Karpas-422 (cell line): Measurements from ENCODE around the gene RNF220. TPM values are rescaled to one million over a fixed set of nuclear protein-coding genes. Genes with fewer than 3 reads are reported as not detected.

Experiments used
- DNase-seq: peaks from one replicate; pipeline ENCODE4 v3.0.0-alpha.2; 2015
- H2AFZ ChIP-seq: fragments of 200-600 bp; sonication (generic); 2 replicates; pipeline ENCODE4 v1.6.1; 2014; ENCODE audit warnings: antibody characterized with exemption, low read length, mixed read lengths
- H3K27ac ChIP-seq: fragments of 200-600 bp; sonication (generic); 2 replicates; pipeline ENCODE4 v1.5.1; 2014; ENCODE audit warnings: mild to moderate bottlenecking, low read length, moderate library complexity
- H3K27me3 ChIP-seq: fragments of 200-600 bp; sonication (generic); 2 replicates; pipeline ENCODE4 v1.6.1; 2014; ENCODE audit warnings: low read length, mixed read lengths
- H3K36me3 ChIP-seq: fragments of 200-600 bp; sonication (generic); 2 replicates; pipeline ENCODE4 v1.6.1; 2014; ENCODE audit warnings: low read length, mixed read lengths; ENCODE audit not compliant: insufficient read depth
- H3K4me1 ChIP-seq: fragments of 200-600 bp; sonication (generic); 2 replicates; pipeline ENCODE4 v1.6.1; 2014; ENCODE audit warnings: mild to moderate bottlenecking, low read length, mixed read lengths
- H3K4me2 ChIP-seq: fragments of 200-600 bp; sonication (generic); 2 replicates; pipeline ENCODE4 v1.6.1; 2014; ENCODE audit warnings: low read length, low read depth, mild to moderate bottlenecking; ENCODE audit not compliant: poor library complexity, severe bottlenecking
- H3K4me3 ChIP-seq: fragments of 200-600 bp; sonication (generic); 2 replicates; pipeline ENCODE4 v1.5.1; 2014; ENCODE audit warnings: mild to moderate bottlenecking, antibody characterized with exemption, low read length, mixed read lengths
- H3K79me2 ChIP-seq: fragments of 200-600 bp; sonication (generic); 2 replicates; pipeline ENCODE4 v1.6.1; 2014; ENCODE audit warnings: mild to moderate bottlenecking, low read length, mixed read lengths
- H3K9ac ChIP-seq: fragments of 200-600 bp; sonication (generic); 2 replicates; pipeline ENCODE4 v1.6.0; 2014; ENCODE audit warnings: low read length
- H3K9me2 ChIP-seq: fragments of 200-600 bp; sonication (generic), shearing (Covaris generic); replicated peaks from 2 replicates; pipeline ENCODE4 v1.6.0; 2014; ENCODE audit warnings: mild to moderate bottlenecking, low read length, moderate library complexity; ENCODE audit not compliant: insufficient read depth
- H3K9me3 ChIP-seq: fragments of 300-700, 200-600 bp; sonication (generic); 2 replicates; pipeline ENCODE4 v1.6.1; 2014; ENCODE audit warnings: low read length, mixed read lengths
- H4K20me1 ChIP-seq: fragments of 200-600 bp; sonication (generic); 2 replicates; pipeline ENCODE4 v1.6.1; 2014; ENCODE audit warnings: mild to moderate bottlenecking, antibody characterized with exemption, low read length, low read depth; ENCODE audit not compliant: insufficient read depth
- total RNA-seq: library from RNA; depleted of rRNA; stranded (reverse); fragments of >200 nt; shearing (Covaris generic); gene quantifications from 2 replicates; pipeline ENCODE4 v1.2.3, GENCODE V29; 2014; ENCODE audit warnings: low replicate concordance

RNF220 gene
- total RNA-seq, 1 experiment from 2014 or later = 73.6 TPM

- Histone ChIP-seq H4K20me1 (no peaks in the 10 kb centered on the region), H3K4me1 (0 out of 2 replicates have a peak, but pooled peaks cover 2% of the 10 kb centered on the region), H3K9me2 (no peaks in the 10 kb centered on the region), H3K79me2 (no peaks in the 10 kb centered on the region), H3K9me3 (no peaks in the 10 kb centered on the region), H3K4me2 (no peak overlapping the region), H3K36me3 (no peaks in the 10 kb centered on the region), H3K9ac (no peak overlapping the region), H3K27me3 (no peaks in the 10 kb centered on the region), H3K4me3 (no peak overlapping the region), H2AFZ (no peak overlapping the region), H3K27ac (no peak overlapping the region)
- DNase-seq = peak; percentile 92
These were observed 190.0 kb downstream of the RNF220 start for GRCh38 chr1:44594871-44595735.

GRCh38 chr1:44596511-44596910 lies 191.5 kb downstream of the RNF220 start:
- Histone ChIP-seq H3K27ac (no peak overlapping the region), H3K4me2 (no peak overlapping the region), H3K27me3 (no peaks in the 10 kb centered on the region), H3K4me1 (0 out of 2 replicates have a peak, but pooled peaks cover 2% of the 10 kb centered on the region), H3K79me2 (no peaks in the 10 kb centered on the region), H3K9me3 (no peaks in the 10 kb centered on the region), H4K20me1 (no peaks in the 10 kb centered on the region), H3K9me2 (no peaks in the 10 kb centered on the region), H3K36me3 (no peaks in the 10 kb centered on the region), H3K4me3 (no peak overlapping the region), H3K9ac (no peak overlapping the region), H2AFZ (no peak overlapping the region)
- no peak for DNase-seq

DNA sequence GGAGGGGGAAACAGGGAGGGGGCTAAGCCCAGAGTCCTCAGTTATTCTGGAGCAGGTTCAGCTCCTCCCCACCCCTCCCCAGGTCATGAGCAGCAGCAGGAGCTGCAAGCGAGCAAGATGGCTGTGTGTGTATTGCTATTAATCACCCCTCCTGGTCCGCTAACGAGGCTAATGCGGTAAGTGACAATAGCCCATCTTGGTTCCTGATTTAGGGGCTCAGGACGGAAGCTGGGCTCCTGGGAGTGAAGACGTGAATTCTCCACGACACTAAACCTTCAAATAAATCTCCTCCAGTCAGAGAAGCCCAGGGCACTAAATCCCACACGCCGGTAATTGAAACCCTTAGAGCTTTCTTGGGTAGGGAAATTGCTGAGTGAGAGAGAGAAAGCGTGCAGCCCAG lies 193.1 kb downstream of the RNF220 start:
- no peaks in the 10 kb centered on the region for H3K79me2 ChIP-seq
- no peak overlapping the region for H3K9ac ChIP-seq
- no peak overlapping the region for H3K4me3 ChIP-seq
- H4K20me1 ChIP-seq = no peaks in the 10 kb centered on the region
- DNase-seq = no peak
- no peak overlapping the region for H2AFZ ChIP-seq
- no peak overlapping the region for H3K4me2 ChIP-seq
- H3K36me3 ChIP-seq = no peaks in the 10 kb centered on the region
- no peak overlapping the region for H3K27ac ChIP-seq
- no peaks in the 10 kb centered on the region for H3K9me3 ChIP-seq
- H3K9me2 ChIP-seq = no peaks in the 10 kb centered on the region
- H3K27me3 ChIP-seq = no peaks in the 10 kb centered on the region
- 0 out of 2 replicates have a peak, but pooled peaks cover 2% of the 10 kb centered on the region for H3K4me1 ChIP-seq

- DNase-seq = no peak
- no peaks in the 10 kb centered on the region for H3K27me3 ChIP-seq
- H3K9me2 ChIP-seq = no peaks in the 10 kb centered on the region
- no peaks in the 10 kb centered on the region for H3K36me3 ChIP-seq
- H3K4me2 ChIP-seq = no peak overlapping the region
- H3K4me1 ChIP-seq = no peaks in the 10 kb centered on the region
- no peaks in the 10 kb centered on the region for H3K79me2 ChIP-seq
- H3K9ac ChIP-seq = no peak overlapping the region
- H3K9me3 ChIP-seq = no peaks in the 10 kb centered on the region
- no peaks in the 10 kb centered on the region for H4K20me1 ChIP-seq
- H3K27ac ChIP-seq = no peak overlapping the region
- H2AFZ ChIP-seq = no peak overlapping the region
- H3K4me3 ChIP-seq = no peak overlapping the region
These were observed 197.9 kb downstream of the RNF220 start for GRCh38 chr1:44602634-44603628.

- no peaks in the 10 kb centered on the region for H4K20me1 ChIP-seq
- H3K9me3 ChIP-seq = no peaks in the 10 kb centered on the region
- no peak overlapping the region for H2AFZ ChIP-seq
- H3K9ac ChIP-seq = no peak overlapping the region
- H3K79me2 ChIP-seq = no peaks in the 10 kb centered on the region
- DNase-seq = no peak
- H3K27ac ChIP-seq = no peak overlapping the region
- H3K4me2 ChIP-seq = no peak overlapping the region
- H3K36me3 ChIP-seq = no peaks in the 10 kb centered on the region
- no peaks in the 10 kb centered on the region for H3K9me2 ChIP-seq
- H3K4me1 ChIP-seq = no peaks in the 10 kb centered on the region
- no peaks in the 10 kb centered on the region for H3K27me3 ChIP-seq
- H3K4me3 ChIP-seq = no peak overlapping the region
These were observed 198.7 kb downstream of the RNF220 start for GRCh38 chr1:44603718-44604117.

DNA sequence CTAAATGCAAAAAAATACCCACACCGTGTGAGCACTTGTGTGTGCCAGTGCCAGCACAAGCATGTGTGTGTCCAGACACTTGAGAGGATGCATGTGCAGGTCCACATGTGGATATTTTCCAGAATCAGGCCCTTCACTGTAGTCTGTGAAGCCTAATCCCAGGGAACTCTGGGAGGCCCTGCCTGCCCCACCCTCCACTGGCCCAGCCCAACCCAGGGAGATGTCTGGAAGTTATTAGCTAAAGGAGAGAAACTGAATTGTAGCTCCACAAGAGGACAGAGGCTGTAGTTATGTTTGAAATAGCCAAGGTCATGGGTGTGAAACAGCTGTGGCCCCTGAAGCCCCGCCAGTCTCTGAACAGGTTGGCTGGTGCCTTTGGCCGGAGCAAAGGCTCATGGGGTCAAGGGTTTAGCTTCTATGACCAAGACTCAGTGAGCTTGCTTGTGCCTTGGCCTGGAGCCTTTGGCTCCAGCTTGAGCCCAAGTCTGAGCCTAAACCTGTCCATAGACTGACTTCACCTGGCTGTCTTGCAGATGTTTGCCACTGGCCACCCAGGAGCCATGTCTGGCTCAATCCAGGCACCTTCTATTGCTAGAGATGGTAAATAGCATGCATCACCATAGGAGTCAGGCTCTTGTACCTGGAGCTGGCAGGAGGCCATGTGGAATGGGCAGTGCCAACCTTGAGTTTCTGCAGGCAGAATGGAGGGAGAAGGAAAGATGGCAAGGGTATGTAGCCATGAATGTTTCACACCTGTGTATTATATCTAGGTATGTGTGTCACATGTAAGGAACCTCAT lies 199.3 kb downstream of the RNF220 start:
- no peaks in the 10 kb centered on the region for H3K9me3 ChIP-seq
- DNase-seq = no peak

DNA sequence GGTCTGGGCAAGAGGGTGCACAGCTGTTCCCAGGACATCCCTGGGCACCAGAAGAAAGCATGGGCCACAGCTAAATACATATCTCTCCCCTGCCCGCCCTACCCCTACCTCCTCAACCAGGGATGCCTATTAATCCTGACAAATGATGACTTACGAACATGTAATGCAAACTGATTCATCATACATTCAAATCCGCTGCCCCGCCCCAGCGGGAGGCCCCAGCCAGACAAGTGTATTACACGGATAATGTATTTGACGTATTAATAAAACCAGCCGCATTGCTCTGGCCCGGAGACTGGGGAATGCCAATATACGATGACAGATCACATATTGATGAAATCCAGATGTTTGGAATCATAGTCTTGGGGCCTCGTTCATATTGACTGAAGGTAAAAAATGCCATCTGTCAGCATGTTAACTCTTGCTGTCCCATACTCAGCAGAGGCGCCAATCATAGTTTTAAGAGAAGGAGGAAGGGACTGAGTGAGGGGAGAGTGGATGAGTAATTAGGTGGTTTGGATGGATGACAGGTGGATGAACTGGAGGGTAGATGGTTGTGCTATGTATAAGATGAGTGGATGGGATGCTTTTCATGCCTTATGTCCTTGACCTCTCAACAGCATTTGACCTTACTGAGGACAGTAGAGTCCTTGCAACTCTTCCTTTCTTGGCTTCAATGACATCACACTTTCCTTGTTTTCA lies 201.0 kb downstream of the RNF220 start:
- Histone ChIP-seq H3K4me3 (no peak overlapping the region), H3K9ac (no peak overlapping the region), H3K4me2 (no peak overlapping the region), H3K79me2 (no peaks in the 10 kb centered on the region), H2AFZ (no peak overlapping the region), H3K9me3 (no peaks in the 10 kb centered on the region), H4K20me1 (no peaks in the 10 kb centered on the region), H3K9me2 (no peaks in the 10 kb centered on the region), H3K4me1 (no peaks in the 10 kb centered on the region), H3K27me3 (no peaks in the 10 kb centered on the region), H3K36me3 (no peaks in the 10 kb centered on the region), H3K27ac (no peak overlapping the region)
- DNase-seq = no peak

More for the DNA sequence above, 199.3 kb downstream of the RNF220 start:
- Histone ChIP-seq H4K20me1 (no peaks in the 10 kb centered on the region), H3K27ac (no peak overlapping the region), H3K4me2 (no peak overlapping the region), H3K36me3 (no peaks in the 10 kb centered on the region), H3K27me3 (no peaks in the 10 kb centered on the region), H2AFZ (no peak overlapping the region), H3K9me2 (no peaks in the 10 kb centered on the region), H3K9ac (no peak overlapping the region), H3K4me1 (no peaks in the 10 kb centered on the region), H3K4me3 (no peak overlapping the region), H3K79me2 (no peaks in the 10 kb centered on the region)
